Coronary artery (tissue), 2 donors: ENCODE data around the gene THTPA.

Experiments used
- DNase-seq: peaks from one replicate; pipeline ENCODE4 v3.0.0-alpha.2; 2017; ENCODE audit warnings: low spot score
- H3K27ac ChIP-seq, 2 donors: fragments of 200-600 bp; sonication (generic); one replicate each; pipeline ENCODE4 v1.5.1; 2016 to 2019
- H3K4me3 ChIP-seq: fragments of 200-600 bp; sonication (generic); 2 replicates; pipeline ENCODE4 v1.5.1; 2016; ENCODE audit warnings: mild to moderate bottlenecking, moderate library complexity
- TF ChIP-seq, protein P1 (sequence below): fragments of 200-600 bp; sonication (generic); IDR thresholded peaks from one replicate; pipeline ENCODE4 v1.5.1; 2019; ENCODE audit warnings: antibody characterized with exemption

Gene THTPA

DNA sequence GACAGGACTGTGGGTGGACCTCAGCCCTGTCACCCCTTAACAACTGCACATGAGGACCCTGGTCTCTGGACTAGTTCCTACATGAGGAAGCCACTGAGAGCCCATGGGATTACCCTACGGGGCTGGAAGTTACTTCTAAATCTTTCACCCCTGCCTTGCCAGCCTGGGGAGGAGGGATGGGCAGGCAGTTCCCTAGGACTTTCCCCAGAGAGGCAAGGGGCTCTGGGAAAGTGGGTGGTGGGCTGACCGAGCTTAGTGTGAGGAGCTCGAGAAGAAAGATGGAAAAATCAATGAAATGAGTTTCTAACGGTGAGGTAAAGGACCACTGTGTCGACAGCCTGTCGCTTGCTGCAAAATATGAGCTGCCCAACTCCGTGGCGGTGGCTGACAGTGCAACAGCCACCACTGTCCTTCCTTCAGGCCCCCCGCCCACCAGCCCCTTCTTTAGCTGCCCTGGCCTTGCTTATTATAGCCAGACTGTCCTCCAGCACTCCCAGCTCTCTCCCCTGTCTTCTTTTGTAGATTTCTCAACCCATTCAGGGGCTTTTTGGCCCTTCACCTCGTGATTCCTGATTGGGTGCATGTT is 9.5 kb upstream of the THTPA start:
- no peak for DNase-seq
- TF ChIP-seq, protein P1, sequence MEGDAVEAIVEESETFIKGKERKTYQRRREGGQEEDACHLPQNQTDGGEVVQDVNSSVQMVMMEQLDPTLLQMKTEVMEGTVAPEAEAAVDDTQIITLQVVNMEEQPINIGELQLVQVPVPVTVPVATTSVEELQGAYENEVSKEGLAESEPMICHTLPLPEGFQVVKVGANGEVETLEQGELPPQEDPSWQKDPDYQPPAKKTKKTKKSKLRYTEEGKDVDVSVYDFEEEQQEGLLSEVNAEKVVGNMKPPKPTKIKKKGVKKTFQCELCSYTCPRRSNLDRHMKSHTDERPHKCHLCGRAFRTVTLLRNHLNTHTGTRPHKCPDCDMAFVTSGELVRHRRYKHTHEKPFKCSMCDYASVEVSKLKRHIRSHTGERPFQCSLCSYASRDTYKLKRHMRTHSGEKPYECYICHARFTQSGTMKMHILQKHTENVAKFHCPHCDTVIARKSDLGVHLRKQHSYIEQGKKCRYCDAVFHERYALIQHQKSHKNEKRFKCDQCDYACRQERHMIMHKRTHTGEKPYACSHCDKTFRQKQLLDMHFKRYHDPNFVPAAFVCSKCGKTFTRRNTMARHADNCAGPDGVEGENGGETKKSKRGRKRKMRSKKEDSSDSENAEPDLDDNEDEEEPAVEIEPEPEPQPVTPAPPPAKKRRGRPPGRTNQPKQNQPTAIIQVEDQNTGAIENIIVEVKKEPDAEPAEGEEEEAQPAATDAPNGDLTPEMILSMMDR = no peak
- H3K27ac ChIP-seq = no peak overlapping the region
- no peak overlapping the region for H3K4me3 ChIP-seq

DNA sequence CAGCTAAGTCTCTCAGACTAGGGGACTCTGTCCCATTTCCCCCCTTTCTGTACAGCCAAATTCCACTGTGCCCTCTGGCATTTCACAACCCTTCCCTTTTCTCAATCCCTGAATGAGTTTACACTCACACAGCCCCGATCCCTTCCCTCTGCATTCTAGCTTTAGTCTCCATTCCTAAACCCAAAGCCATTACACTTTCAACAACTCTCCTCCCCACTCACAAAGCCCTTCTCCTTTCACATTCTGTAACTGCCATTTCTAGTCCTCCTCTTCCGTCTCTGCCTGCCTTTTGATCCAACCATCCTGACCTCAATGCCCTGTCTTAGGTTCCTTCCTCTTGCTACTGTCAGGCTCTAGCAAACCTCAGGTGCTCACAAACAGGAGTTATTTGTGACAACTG is 8.1 kb upstream of the THTPA start:
- TF ChIP-seq, protein P1 = no peak
- DNase-seq = no peak
- Histone ChIP-seq H3K4me3 (no peak overlapping the region), H3K27ac (no peak overlapping the region)

GRCh38 chr14:23548351-23549318 is 7.4 kb upstream of the THTPA start:
- no peak for DNase-seq
- H3K27ac ChIP-seq = no peak overlapping the region
- no peak overlapping the region for H3K4me3 ChIP-seq
- TF ChIP-seq, protein P1 = no peak

GRCh38 chr14:23550131-23550811 is 5.8 kb upstream of the THTPA start:
- peak overlapping the region; percentile 76 for H3K4me3 ChIP-seq
- TF ChIP-seq, protein P1 = no peak
- no peak overlapping the region for H3K27ac ChIP-seq
- no peak for DNase-seq

GRCh38 chr14:23550812-23551265 is 5.2 kb upstream of the THTPA start:
- no peak for DNase-seq

GRCh38 chr14:23551266-23552028 is 4.6 kb upstream of the THTPA start, which contains the start of gene ZFHX2:
ZFHX2 (minus strand) TSS chr14:23551765; CDS start chr14:23535325, 16,440 bp downstream.
- Histone ChIP-seq H3K27ac (peak within 1 kb of the TSS in 1 of 2 donors; percentile 57), H3K4me3 (peak within 1 kb of the TSS; percentile 76)
- TF ChIP-seq, protein P1 = no peak
- no peak for DNase-seq

More at GRCh38 chr14:23550812-23551265, 5.2 kb upstream of the THTPA start:
- peak overlapping the region; percentile 76 for H3K4me3 ChIP-seq
- peak overlapping the region in 1 of 2 donors; percentile 57 for H3K27ac ChIP-seq
- TF ChIP-seq, protein P1 = no peak
